ENCODE measurements around the gene ZNF732.

DNA sequence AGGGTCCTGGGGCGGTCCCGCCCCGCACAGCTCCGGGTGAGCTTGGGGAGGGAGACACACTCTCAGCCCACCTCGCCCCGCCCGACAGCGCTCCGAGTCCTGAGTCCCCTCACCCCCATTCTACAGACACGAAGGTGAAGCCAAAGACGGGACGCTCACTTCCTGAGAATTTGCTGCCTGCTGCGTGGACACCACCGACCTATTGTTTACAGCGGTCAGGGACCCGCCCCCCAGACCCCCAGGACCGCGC lies 31.5 kb upstream of the ZNF732 start:
- TF ChIP-seq, protein P1, sequence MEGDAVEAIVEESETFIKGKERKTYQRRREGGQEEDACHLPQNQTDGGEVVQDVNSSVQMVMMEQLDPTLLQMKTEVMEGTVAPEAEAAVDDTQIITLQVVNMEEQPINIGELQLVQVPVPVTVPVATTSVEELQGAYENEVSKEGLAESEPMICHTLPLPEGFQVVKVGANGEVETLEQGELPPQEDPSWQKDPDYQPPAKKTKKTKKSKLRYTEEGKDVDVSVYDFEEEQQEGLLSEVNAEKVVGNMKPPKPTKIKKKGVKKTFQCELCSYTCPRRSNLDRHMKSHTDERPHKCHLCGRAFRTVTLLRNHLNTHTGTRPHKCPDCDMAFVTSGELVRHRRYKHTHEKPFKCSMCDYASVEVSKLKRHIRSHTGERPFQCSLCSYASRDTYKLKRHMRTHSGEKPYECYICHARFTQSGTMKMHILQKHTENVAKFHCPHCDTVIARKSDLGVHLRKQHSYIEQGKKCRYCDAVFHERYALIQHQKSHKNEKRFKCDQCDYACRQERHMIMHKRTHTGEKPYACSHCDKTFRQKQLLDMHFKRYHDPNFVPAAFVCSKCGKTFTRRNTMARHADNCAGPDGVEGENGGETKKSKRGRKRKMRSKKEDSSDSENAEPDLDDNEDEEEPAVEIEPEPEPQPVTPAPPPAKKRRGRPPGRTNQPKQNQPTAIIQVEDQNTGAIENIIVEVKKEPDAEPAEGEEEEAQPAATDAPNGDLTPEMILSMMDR (IDR thresholded peaks at IDR 0.05): no peak
- TF ChIP-seq EP300 (IDR thresholded peaks at IDR 0.05) (no peak), POLR2A (IDR thresholded peaks at IDR 0.05) (no peak)
